ENCODE results near the gene KCNH8. TPM values are rescaled to one million over a fixed set of nuclear protein-coding genes. Genes with fewer than 3 reads are reported as not detected.

The KCNH8 gene
- total RNA-seq, 1 donor from 2014 or later = 0.08 TPM

DNA sequence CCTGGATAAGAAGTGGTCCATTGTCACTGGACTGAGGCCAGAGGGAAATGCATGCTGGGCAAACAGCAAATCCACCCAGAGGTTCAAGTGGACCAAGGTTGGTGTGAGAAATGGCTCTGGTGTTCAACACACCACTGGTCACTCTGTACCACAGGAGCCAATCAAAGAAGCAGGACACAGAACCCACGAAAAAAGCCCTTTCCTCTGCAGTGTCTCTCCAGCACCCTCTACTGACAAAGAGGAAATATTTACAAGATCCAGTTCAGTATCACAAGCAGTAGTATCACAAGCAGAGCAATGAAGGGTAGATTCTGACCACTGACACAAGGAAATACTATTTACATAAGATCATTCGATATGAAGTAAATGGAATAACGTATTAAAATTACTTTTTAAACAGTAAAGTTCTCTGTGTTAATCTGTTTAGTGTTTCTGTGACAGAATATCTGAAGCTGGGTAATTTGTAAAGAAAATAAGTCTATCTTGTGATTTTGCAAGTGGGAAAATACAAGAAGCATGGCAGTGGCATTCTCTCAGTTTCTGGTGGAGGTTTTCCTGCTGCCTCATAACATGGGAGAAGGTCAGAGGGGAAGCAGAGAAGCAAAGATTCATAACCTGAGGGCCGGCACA, 395.0 kb downstream of the KCNH8 start:
- DNase-seq (ENCODE audit: low spot score) = no peak
- intact Hi-C loops (cut with DNase I) = loop anchor here (2.0 kb wide), 1 partner anchor 195 kb away; no protein-coding TSS in a partner anchor

- intact Hi-C loops (cut with DNase I) = no loop called here
- DNase-seq (ENCODE audit: low spot score) = no peak
These were observed 399.6 kb downstream of the KCNH8 start for GRCh38 chr3:19547665-19548464.

- intact Hi-C loops (cut with DNase I) = no loop called here
- no peak for DNase-seq (ENCODE audit: low spot score)
These were observed 411.6 kb downstream of the KCNH8 start for GRCh38 chr3:19559724-19560442.

DNA sequence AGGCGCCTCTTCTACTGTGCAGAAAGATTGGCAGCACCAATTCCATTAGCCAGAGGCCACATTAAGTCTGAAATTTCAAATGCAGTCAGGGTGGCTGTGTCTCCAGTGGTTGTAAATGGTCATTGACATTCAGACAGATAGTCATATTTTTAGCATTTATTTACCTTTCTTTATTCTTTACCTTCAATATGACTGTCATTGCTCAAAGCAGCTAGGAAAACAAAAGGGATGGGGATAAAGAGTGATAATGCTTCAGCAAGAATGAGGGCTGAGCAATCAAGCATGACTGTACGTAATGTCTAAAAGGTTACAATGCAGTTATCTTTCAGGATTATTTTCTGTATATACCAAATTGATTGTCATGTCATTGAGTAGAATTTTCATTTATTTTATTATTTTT, 425.3 kb downstream of the KCNH8 start:
- intact Hi-C loops (cut with DNase I) = no loop called here

DNA sequence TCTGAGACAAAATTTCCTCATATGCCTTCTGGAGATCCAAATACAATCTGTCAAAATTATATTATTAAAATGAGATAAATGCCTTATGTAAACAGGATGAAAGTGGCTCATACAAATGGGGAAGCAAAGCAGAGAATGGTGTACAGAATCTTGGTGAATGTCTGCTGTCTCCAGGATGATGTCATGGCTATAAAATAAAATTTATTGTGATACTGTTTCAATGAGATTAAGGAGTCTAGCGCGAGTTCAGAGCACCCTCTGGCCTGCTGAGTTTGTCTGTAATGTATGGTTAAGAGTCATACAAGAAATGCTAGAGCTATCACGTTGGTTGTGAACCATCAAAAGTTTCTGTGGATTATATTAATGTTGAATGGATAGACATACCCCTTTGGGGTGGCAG, 426.0 kb downstream of the KCNH8 start:
- no peak for DNase-seq (ENCODE audit: low spot score)

More for the DNA sequence above, 425.3 kb downstream of the KCNH8 start:
- no peak for DNase-seq (ENCODE audit: low spot score)

GRCh38 chr3:19576343-19576742, 428.0 kb downstream of the KCNH8 start:
- no peak for DNase-seq (ENCODE audit: low spot score)
- intact Hi-C loops (cut with DNase I) = no loop called here

More for the DNA sequence above, 426.0 kb downstream of the KCNH8 start:
- intact Hi-C loops (cut with DNase I) = no loop called here

Small RNA genes within 50 kb of the gene (microRNA-seq; reads per million reads assigned to microRNA genes)
- not detected for gene MIR4791
